Neural cell (in vitro differentiated cells): Measurements from ENCODE around the gene CAMK1D.

Source experiments
- CTCF ChIP-seq: fragments of 450-650 bp; IDR thresholded peaks from 2 replicates; pipeline ENCODE4 v1.5.1; 2014; ENCODE audit warnings: antibody characterized with exemption, mild to moderate bottlenecking, moderate library complexity; ENCODE audit not compliant: poor library complexity, severe bottlenecking
- EP300 ChIP-seq: fragments of 450-650 bp; conservative IDR thresholded peaks from 2 replicates; pipeline ENCODE4 v1.6.1; 2014; ENCODE audit warnings: antibody characterized with exemption, mild to moderate bottlenecking, moderate library complexity; ENCODE audit not compliant: poor library complexity, severe bottlenecking
- EZH2 ChIP-seq: fragments of 200-600, 300-800 bp; shearing (Covaris generic), sonication (generic); IDR thresholded peaks from 2 replicates; pipeline ENCODE4 v1.6.1; 2014; ENCODE audit warnings: antibody characterized with exemption, low read length, borderline replicate concordance, mild to moderate bottlenecking; ENCODE audit not compliant: insufficient read depth, poor library complexity, severe bottlenecking
- POLR2AphosphoS5 ChIP-seq: IDR thresholded peaks from 2 replicates; pipeline ENCODE4 v1.6.1; 2012
- RAD21 ChIP-seq: fragments of 450-650 bp; conservative IDR thresholded peaks from 2 replicates; pipeline ENCODE4 v1.6.1; 2014; ENCODE audit warnings: antibody characterized with exemption, mild to moderate bottlenecking, moderate library complexity
- REST ChIP-seq: IDR thresholded peaks from 2 replicates; pipeline ENCODE4 v1.6.1; 2012; ENCODE audit warnings: borderline replicate concordance
- TAF1 ChIP-seq: IDR thresholded peaks from 2 replicates; pipeline ENCODE4 v1.6.1; 2012; ENCODE audit warnings: low read depth

- TF ChIP-seq EP300 (no peak), POLR2AphosphoS5 (no peak), CTCF (no peak), EZH2 (no peak), REST (no peak), RAD21 (no peak), TAF1 (no peak)
Observed at GRCh38 chr10:12413369-12413711, 64.0 kb downstream of the CAMK1D start.
